ENCODE measurements around the gene LIN28B.
"Not testable (repeated sequence)": the region's sequence is repeated elsewhere in the genome, so short reads cannot be mapped to it uniquely, and the experiment has no call there.

The LIN28B gene

GRCh38 chr6:104956731-104957294 is at the start of gene LIN28B:
LIN28B (plus strand) TSS chr6:104957107; CDS start chr6:104957251, 144 bp downstream.
- no peak for DNase-seq (ENCODE audit: low read depth in 2 of 2)

- no peak for DNase-seq (ENCODE audit: low read depth in 2 of 2)
These were observed 48.6 kb upstream of the LIN28B start for GRCh38 chr6:104908031-104908887.

- DNase-seq (ENCODE audit: low read depth in 2 of 2): no peak
These were observed 47.9 kb upstream of the LIN28B start for GRCh38 chr6:104908888-104909525.

- DNase-seq (ENCODE audit: low read depth in 2 of 2): no peak
These were observed 35.0 kb upstream of the LIN28B start for GRCh38 chr6:104921896-104922295.

GRCh38 chr6:104928141-104928540 is 28.8 kb upstream of the LIN28B start:
- no peak for DNase-seq (ENCODE audit: low read depth in 2 of 2)

- DNase-seq (ENCODE audit: low read depth in 2 of 2): no peak
These were observed 27.6 kb upstream of the LIN28B start for GRCh38 chr6:104929353-104929752.

- DNase-seq (ENCODE audit: low read depth in 2 of 2): no peak
These were observed 26.0 kb upstream of the LIN28B start for GRCh38 chr6:104930939-104931338.

- no peak for DNase-seq (ENCODE audit: low read depth in 2 of 2)
These were observed 20.0 kb upstream of the LIN28B start for GRCh38 chr6:104936766-104937535.

- no peak for DNase-seq (ENCODE audit: low read depth in 2 of 2)
These were observed 16.5 kb upstream of the LIN28B start for GRCh38 chr6:104940238-104940892.

- no peak for DNase-seq (ENCODE audit: low read depth in 2 of 2)
These were observed 15.8 kb upstream of the LIN28B start for GRCh38 chr6:104940893-104941728.

GRCh38 chr6:104941729-104942091 is 15.2 kb upstream of the LIN28B start:
- DNase-seq (ENCODE audit: low read depth in 2 of 2): no peak

GRCh38 chr6:104943781-104944180 is 13.1 kb upstream of the LIN28B start:
- DNase-seq (ENCODE audit: low read depth in 2 of 2): no peak

GRCh38 chr6:104949206-104949605 is 7.7 kb upstream of the LIN28B start:
- DNase-seq (ENCODE audit: low read depth in 2 of 2): no peak

GRCh38 chr6:104951677-104952076 is 5.2 kb upstream of the LIN28B start:
- no peak for DNase-seq (ENCODE audit: low read depth in 2 of 2)

GRCh38 chr6:104952911-104953399 is 4.0 kb upstream of the LIN28B start:
- DNase-seq (ENCODE audit: low read depth in 2 of 2): no peak

GRCh38 chr6:104953400-104954189 is 3.3 kb upstream of the LIN28B start:
- DNase-seq (ENCODE audit: low read depth in 2 of 2): not testable (repeated sequence)

GRCh38 chr6:104954190-104954797 is 2.6 kb upstream of the LIN28B start:
- DNase-seq (ENCODE audit: low read depth in 2 of 2): no peak

- no peak for DNase-seq (ENCODE audit: low read depth in 2 of 2)
These were observed 1.4 kb upstream of the LIN28B start for GRCh38 chr6:104955491-104955890.
